ENCODE results near the gene AP3B1.

DNA sequence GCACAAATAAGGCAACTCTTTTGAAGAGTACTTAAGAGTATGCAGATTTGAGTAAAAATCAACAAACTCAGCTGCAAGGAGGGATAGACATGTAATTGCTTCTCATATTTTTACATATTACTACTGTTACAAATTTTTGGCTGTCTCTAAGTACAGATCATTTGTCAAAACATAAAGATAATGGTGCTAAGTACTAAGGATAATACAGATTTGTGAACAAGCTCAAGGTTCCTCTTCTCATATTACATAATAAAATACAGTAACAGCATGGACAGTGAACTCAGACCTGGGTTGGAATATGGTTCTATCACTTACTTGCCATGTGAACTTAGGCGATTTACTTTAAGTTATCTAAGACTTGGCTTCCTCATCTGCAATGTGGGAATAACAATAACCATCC, 168.0 kb downstream of the AP3B1 start:
- TF ChIP-seq, protein P1, sequence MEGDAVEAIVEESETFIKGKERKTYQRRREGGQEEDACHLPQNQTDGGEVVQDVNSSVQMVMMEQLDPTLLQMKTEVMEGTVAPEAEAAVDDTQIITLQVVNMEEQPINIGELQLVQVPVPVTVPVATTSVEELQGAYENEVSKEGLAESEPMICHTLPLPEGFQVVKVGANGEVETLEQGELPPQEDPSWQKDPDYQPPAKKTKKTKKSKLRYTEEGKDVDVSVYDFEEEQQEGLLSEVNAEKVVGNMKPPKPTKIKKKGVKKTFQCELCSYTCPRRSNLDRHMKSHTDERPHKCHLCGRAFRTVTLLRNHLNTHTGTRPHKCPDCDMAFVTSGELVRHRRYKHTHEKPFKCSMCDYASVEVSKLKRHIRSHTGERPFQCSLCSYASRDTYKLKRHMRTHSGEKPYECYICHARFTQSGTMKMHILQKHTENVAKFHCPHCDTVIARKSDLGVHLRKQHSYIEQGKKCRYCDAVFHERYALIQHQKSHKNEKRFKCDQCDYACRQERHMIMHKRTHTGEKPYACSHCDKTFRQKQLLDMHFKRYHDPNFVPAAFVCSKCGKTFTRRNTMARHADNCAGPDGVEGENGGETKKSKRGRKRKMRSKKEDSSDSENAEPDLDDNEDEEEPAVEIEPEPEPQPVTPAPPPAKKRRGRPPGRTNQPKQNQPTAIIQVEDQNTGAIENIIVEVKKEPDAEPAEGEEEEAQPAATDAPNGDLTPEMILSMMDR (conservative IDR thresholded peaks at IDR 0.05), result no peak
- TF ChIP-seq ZFX (IDR thresholded peaks at IDR 0.05), result no peak

All from C4-2B (cell line).